ENCODE results near the gene TRPV2. TPM values are rescaled to one million over a fixed set of nuclear protein-coding genes. Genes with fewer than 3 reads are reported as not detected.

The TRPV2 gene
- total and polyA plus RNA-seq, 2 of the 4 experiments (the other 2 are of a cell fraction): 30.8 to 32.8 TPM

DNA sequence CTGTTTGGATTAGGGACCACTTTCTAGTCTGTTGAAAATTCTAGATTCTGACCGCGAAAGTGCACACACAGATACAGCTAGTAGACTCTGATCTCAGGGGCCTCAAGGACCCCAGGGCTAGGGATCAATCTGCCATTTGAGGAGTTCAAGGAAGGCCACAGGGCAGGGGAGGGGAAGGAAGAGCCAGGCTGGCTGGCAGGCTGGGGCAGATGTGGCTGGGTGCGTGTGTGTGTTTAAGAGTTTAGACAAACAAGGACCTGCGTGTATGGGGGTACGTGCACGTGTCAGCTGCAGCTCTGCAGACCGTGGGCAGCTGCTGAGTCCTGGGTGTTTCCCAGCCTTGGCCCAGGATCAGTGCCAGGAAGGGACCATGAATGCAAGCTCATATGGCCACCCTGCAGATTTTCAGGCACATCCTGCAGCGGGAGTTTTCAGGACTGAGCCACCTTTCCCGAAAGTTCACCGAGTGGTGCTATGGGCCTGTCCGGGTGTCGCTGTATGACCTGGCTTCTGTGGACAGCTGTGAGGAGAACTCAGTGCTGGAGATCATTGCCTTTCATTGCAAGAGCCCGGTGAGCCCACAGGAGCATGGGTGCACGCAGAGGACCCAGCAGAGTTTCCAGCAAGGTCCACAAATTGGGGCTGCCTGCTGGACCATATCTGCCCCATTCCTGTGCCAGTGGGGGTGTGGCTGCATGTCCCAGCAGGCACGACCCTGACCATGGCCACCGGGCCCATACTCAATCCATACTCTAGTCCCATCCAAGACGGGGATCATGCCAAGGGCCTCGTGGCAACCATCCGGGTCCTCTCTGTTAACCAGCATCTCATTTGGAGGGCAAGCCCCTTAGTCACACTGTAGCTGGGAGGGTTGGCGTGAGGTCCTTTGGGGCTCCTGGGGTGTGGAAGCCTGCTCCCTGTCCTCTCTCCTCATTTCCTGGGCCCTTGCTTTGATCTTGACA, 10.6 kb downstream of the TRPV2 start:
- H3K4me2 ChIP-seq (ENCODE audit: low read depth, low read length): no peak overlapping the region

More for the DNA sequence above, 10.6 kb downstream of the TRPV2 start:
- no TSS peak for BruUV-seq (replicated peaks)
- Histone ChIP-seq H2AK9ac (replicated peaks; ENCODE audit: low read depth, low read length, poor library complexity) (peak overlapping the region; percentile 50), H2BK120ac (ENCODE audit: low read depth, low read length) (no peak overlapping the region), H2BK5ac (ENCODE audit: low read depth, low read length, poor library complexity, severe bottlenecking) (no peak overlapping the region), H4K91ac (ENCODE audit: insufficient read depth, low read depth, low read length) (no peak overlapping the region), H2BK15ac (ENCODE audit: low read depth, low read length) (no peak overlapping the region), H3K4ac (ENCODE audit: low read depth, low read length) (no peak overlapping the region), H2AK5ac (ENCODE audit: low read depth, low read length) (no peak overlapping the region), H3K9me1 (ENCODE audit: insufficient read depth, low read length) (peaks cover 7% of the 10 kb centered on the region; the same call in 1 of the 2 replicates), H3K27ac (ENCODE audit: insufficient read depth, low read length) (no peak overlapping the region), H3K36me3 (ENCODE audit: control insufficient read depth, insufficient read depth, low read length) (peaks cover 14% of the 10 kb centered on the region; the same call in 1 of the 2 replicates), H3K56ac (ENCODE audit: extremely low read depth, insufficient read depth, low read length) (no peak overlapping the region; the same call in 1 of the 2 replicates), H3K23ac (ENCODE audit: low read depth, low read length) (no peak overlapping the region), H4K5ac (ENCODE audit: low read depth, low read length) (no peak overlapping the region), H3K18ac (ENCODE audit: low read depth, low read length) (no peak overlapping the region), H3K4me3 (ENCODE audit: insufficient read depth, low read depth, low read length) (no peak overlapping the region), H3K9me3 (ENCODE audit: control insufficient read depth, insufficient read depth, low read length) (no peaks in the 10 kb centered on the region), H2BK20ac (ENCODE audit: low read depth, low read length) (no peak overlapping the region), H3K79me1 (ENCODE audit: low read depth in 1 of 2, low read length in 2 of 2) (peaks cover 0 to 41% of the 10 kb centered on the region in 2 experiments; a peak in 2 of 4 replicates), H3K27me3 (ENCODE audit: control insufficient read depth, insufficient read depth, low read length) (no peaks in the 10 kb centered on the region), H3K4me1 (ENCODE audit: control insufficient read depth, insufficient read depth, low read length) (peaks cover 6% of the 10 kb centered on the region), H3K9ac (ENCODE audit: low read depth, low read length) (no peak overlapping the region), H3K14ac (replicated peaks; ENCODE audit: low read depth, low read length) (no peak overlapping the region), H4K8ac (ENCODE audit: low read depth in 2 of 2, low read length in 2 of 2) (no peak overlapping the region), H4K20me1 (ENCODE audit: insufficient read depth, low read length) (no peaks in the 10 kb centered on the region; the same call in 1 of the 2 replicates), H2AFZ (replicated peaks; ENCODE audit: low read length, poor library complexity) (no peak overlapping the region)
- ChIA-PET CTCF (no interaction called here), POLR2A (ENCODE audit: unreplicated experiment) (no interaction called here)
- dilution Hi-C loops (cut with HindIII; ENCODE audit: low sequenced_read_pairs, unreplicated experiment): no loop called here
- in situ Hi-C loops (cut with MboI; ENCODE audit: low sequenced_read_pairs): no loop called here
- no peak for TF ChIP-seq RCOR1 (IDR thresholded peaks at IDR 0.05; ENCODE audit: insufficient replicate concordance, low read length)
- TF ChIP-seq POLR2A (IDR thresholded peaks at IDR 0.05; ENCODE audit: low read depth, low read length): no peak
- TF ChIP-seq BHLHE40 (IDR thresholded peaks at IDR 0.05; ENCODE audit: low read depth, low read length): no peak
- no peak for TF ChIP-seq MAFK (IDR thresholded peaks at IDR 0.05; ENCODE audit: low read depth, low read length)
- no peak for TF ChIP-seq MAZ (IDR thresholded peaks at IDR 0.05; ENCODE audit: borderline replicate concordance, low read depth, low read length)
- TF ChIP-seq, protein P1, sequence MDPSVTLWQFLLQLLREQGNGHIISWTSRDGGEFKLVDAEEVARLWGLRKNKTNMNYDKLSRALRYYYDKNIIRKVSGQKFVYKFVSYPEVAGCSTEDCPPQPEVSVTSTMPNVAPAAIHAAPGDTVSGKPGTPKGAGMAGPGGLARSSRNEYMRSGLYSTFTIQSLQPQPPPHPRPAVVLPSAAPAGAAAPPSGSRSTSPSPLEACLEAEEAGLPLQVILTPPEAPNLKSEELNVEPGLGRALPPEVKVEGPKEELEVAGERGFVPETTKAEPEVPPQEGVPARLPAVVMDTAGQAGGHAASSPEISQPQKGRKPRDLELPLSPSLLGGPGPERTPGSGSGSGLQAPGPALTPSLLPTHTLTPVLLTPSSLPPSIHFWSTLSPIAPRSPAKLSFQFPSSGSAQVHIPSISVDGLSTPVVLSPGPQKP (IDR thresholded peaks at IDR 0.05; ENCODE audit: borderline replicate concordance, low read depth, low read length): no peak
- TF ChIP-seq, protein P2, sequence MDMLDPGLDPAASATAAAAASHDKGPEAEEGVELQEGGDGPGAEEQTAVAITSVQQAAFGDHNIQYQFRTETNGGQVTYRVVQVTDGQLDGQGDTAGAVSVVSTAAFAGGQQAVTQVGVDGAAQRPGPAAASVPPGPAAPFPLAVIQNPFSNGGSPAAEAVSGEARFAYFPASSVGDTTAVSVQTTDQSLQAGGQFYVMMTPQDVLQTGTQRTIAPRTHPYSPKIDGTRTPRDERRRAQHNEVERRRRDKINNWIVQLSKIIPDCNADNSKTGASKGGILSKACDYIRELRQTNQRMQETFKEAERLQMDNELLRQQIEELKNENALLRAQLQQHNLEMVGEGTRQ (IDR thresholded peaks at IDR 0.05; ENCODE audit: low read depth, low read length): no peak
- no peak for TF ChIP-seq CHD1 (IDR thresholded peaks at IDR 0.05; ENCODE audit: low read depth, low read length)
- no peak for TF ChIP-seq MXI1 (IDR thresholded peaks at IDR 0.05; ENCODE audit: borderline replicate concordance, low read depth, low read length)
- TF ChIP-seq FOS (IDR thresholded peaks at IDR 0.05; ENCODE audit: low read depth, low read length): no peak
- TF ChIP-seq RAD21 (IDR thresholded peaks at IDR 0.05; ENCODE audit: low read length): no peak
- 73% methylated on average over 6 of the region's 20 CpGs; no CpG with 5 or more reads in 1 of the 2 experiments for WGBS, 2 experiments (ENCODE audit: extremely low coverage in 2 of 2, insufficient read length in 1 of 2)
- DNase-seq: no peak
- intact Hi-C loops (cut with micrococcal nuclease): no loop called here
- no peak for ATAC-seq (ENCODE audit: low read depth)

All from IMR-90 (cell line).